ENCODE data around the gene LLCFC1. TPM values are rescaled to one million over a fixed set of nuclear protein-coding genes. Genes with fewer than 3 reads are reported as not detected.

Gene LLCFC1
- total and polyA plus RNA-seq, 2 of the 8 experiments (the other 6 are each of a cell fraction or from before 2014, with no cell fraction given), result not detected

DNA sequence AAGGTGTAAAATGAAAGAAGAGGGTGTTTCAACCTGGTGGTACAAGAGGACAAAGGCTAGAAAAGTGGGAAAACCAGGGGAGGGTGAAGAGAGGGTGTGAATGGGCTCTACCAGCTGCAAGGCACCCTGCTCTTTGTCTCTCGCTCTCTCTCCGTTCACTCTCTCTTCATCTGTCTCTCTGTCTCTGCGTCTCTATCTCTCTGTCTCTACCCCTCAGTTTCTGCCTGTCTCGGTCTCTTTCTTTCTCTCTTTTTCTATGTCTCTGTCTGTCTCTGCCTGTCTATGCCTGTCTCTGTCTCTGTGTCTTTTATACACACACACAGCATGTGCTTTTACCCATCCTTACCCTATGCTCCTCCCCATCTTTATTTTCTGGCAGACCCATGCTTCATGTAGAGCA lies 673 bp upstream of the LLCFC1 start:
- H2AK5ac ChIP-seq (ENCODE audit: low read depth, low read length), result no peak overlapping the region
- H3K18ac ChIP-seq (ENCODE audit: extremely low read depth, low read length), result no peak overlapping the region
- H3K27ac ChIP-seq (ENCODE audit: low read depth, low read length), result no peak overlapping the region
- WGBS, 2 experiments (ENCODE audit: extremely low coverage in 1 of 2, insufficient coverage in 1 of 2, insufficient read length in 1 of 2, insufficient replicate concordance in 2 of 2, low coverage in 1 of 2, low lambda C conversion rate in 2 of 2, missing lambda C conversion rate in 1 of 2), result 87% methylated on average over 4 of the region's 4 CpGs; no CpG with 5 or more reads in 1 of the 2 experiments
- no peaks in the 10 kb centered on the region; a peak in 1 of 7 replicates for H3K4me1 ChIP-seq (replicated peaks in 1 of 4; ENCODE audit: control insufficient read depth in 3 of 4, insufficient read depth in 4 of 4, low read length in 3 of 4)
- FAIRE-seq (no peak), DNase-seq (ENCODE audit: low read depth in 1 of 2, low spot score in 2 of 2) (no peak)
- H3K4me2 ChIP-seq (ENCODE audit: insufficient read depth in 1 of 2, low read depth in 2 of 2, low read length in 2 of 2), result no peak overlapping the region
- H3K4ac ChIP-seq (replicated peaks; ENCODE audit: insufficient read length, low read depth, low read length), result no peak overlapping the region
- no peak overlapping the region for H2AFZ ChIP-seq (ENCODE audit: low read length)
- H3K4me3 ChIP-seq (ENCODE audit: extremely low read depth in 1 of 4, insufficient read depth in 2 of 4, low read depth in 3 of 4, low read length in 4 of 4), result no peak overlapping the region
- H2BK12ac ChIP-seq (ENCODE audit: low read depth, low read length), result no peak overlapping the region
- H3K27me3 ChIP-seq (replicated peaks in 1 of 4; ENCODE audit: control insufficient read depth in 3 of 4, extremely low read depth in 1 of 4, insufficient read depth in 3 of 4, low read length in 3 of 4), result no peaks in the 10 kb centered on the region; a peak in 1 of 7 replicates
- H3K23ac ChIP-seq (ENCODE audit: insufficient read length), result no peak overlapping the region
- no peak overlapping the region for H2BK120ac ChIP-seq (replicated peaks; ENCODE audit: low read depth, low read length)
- ChIA-PET CTCF (ENCODE audit: partially characterized antibody) (interaction anchor here (0.9 to 2.4 kb wide), 7 partner anchors 9 to 41 kb away, joined by 4 to 12 read pairs (median 4); no protein-coding TSS in a partner anchor), POLR2A (ENCODE audit: partially characterized antibody) (no interaction called here)
- H3K79me1 ChIP-seq (ENCODE audit: low read depth, low read length), result no peaks in the 10 kb centered on the region
- H3K79me2 ChIP-seq (ENCODE audit: control insufficient read depth in 1 of 2, insufficient read depth in 2 of 2, low read length in 2 of 2), result no peaks in the 10 kb centered on the region
- no peak overlapping the region for H3K14ac ChIP-seq (ENCODE audit: insufficient read length)
- H3K56ac ChIP-seq (replicated peaks; ENCODE audit: insufficient read length, low read depth, low read length), result no peak overlapping the region
- TF ChIP-seq TEAD4 (IDR thresholded peaks at IDR 0.05; ENCODE audit: low read depth, low read length) (no peak), TBP (IDR thresholded peaks at IDR 0.05; ENCODE audit: low read depth, low read length) (no peak), SIN3A (conservative IDR thresholded peaks at IDR 0.05 in 1 of 2, IDR thresholded peaks at IDR 0.05 in 1 of 2; ENCODE audit: low read depth in 1 of 2, low read length in 2 of 2) (no peak), KDM1A (IDR thresholded peaks at IDR 0.05; ENCODE audit: borderline replicate concordance, low read length) (no peak), KDM5A (IDR thresholded peaks at IDR 0.05; ENCODE audit: low read length) (no peak), BRCA1 (IDR thresholded peaks at IDR 0.05; ENCODE audit: low read depth, low read length) (no peak), EGR1 (IDR thresholded peaks at IDR 0.05; ENCODE audit: borderline replicate concordance, low read depth, low read length) (no peak)
- H3K36me3 ChIP-seq (ENCODE audit: control insufficient read depth in 2 of 4, insufficient read depth in 4 of 4, low read length in 3 of 4), result no peaks in the 10 kb centered on the region
- no peak overlapping the region for H4K5ac ChIP-seq (ENCODE audit: insufficient read length, low read depth, low read length)
- H2BK15ac ChIP-seq (ENCODE audit: low read length), result no peak overlapping the region
- no peak overlapping the region for H2BK5ac ChIP-seq (ENCODE audit: low read depth, low read length)
- no peak overlapping the region for H4K8ac ChIP-seq (ENCODE audit: extremely low read depth, insufficient read depth, low read length)
- no peak overlapping the region for H4K91ac ChIP-seq (replicated peaks; ENCODE audit: insufficient read length, low read length)
- H3K9ac ChIP-seq (replicated peaks in 1 of 4; ENCODE audit: extremely low read depth in 1 of 4, low read depth in 3 of 4, low read length in 3 of 4), result no peak overlapping the region
- no peaks in the 10 kb centered on the region for H3K9me3 ChIP-seq (ENCODE audit: insufficient read depth in 2 of 2, low read depth in 1 of 2, low read length in 1 of 2)
- H3K23me2 ChIP-seq (ENCODE audit: low read depth, low read length), result no peaks in the 10 kb centered on the region
- H4K20me1 ChIP-seq (replicated peaks in 1 of 2; ENCODE audit: control insufficient read depth in 1 of 2, insufficient read depth in 2 of 2, low read length in 2 of 2), result peaks cover 0 to 1% of the 10 kb centered on the region in 2 experiments
- H2BK20ac ChIP-seq (ENCODE audit: low read length), result no peak overlapping the region
